H1 (cell line): ENCODE measurements around the gene GPR21. TPM values are rescaled to one million over a fixed set of nuclear protein-coding genes. Genes with fewer than 3 reads are reported as not detected.

Experiments used
- CTCF ChIA-PET: fragments of 300-600 bp; sonication (Branson Sonifier 250); formaldehyde crosslinking; loops from one replicate; lab custom pipeline; 2021; ENCODE audit not compliant: partially characterized antibody; lab: Charles Lee
- POLR2A ChIA-PET: fragments of 300-600 bp; sonication (Branson Sonifier 250); formaldehyde crosslinking; loops from one replicate; lab custom pipeline; 2021; ENCODE audit warnings: inconsistent platforms; ENCODE audit not compliant: partially characterized antibody; lab: Charles Lee
- DNase-seq, 2 experiments: peaks; one replicate each; pipeline versions ENCODE4 v3.0.0 to v3.0.0-alpha.2; 2010 to 2022; ENCODE audit warnings: low spot score in 2 of 2, low read depth in 1 of 2, mixed read lengths in 1 of 2
- FAIRE-seq: peaks from 2 replicates; lab custom pipeline; 2011; peaks lifted over from hg19 to GRCh38; lab: Jason Lieb, UNC
- H2AFZ ChIP-seq: 2 replicates; pipeline ENCODE4 v1.8.1; 2012; ENCODE audit warnings: low read length, inconsistent platforms
- H2AK5ac ChIP-seq: 2 replicates; pipeline ENCODE4 v1.6.1; 2013; ENCODE audit warnings: low read depth, low read length
- H2BK120ac ChIP-seq: replicated peaks from 2 replicates; pipeline ENCODE3; 2013; ENCODE audit warnings: low read depth, low read length, inconsistent platforms
- H2BK12ac ChIP-seq: 2 replicates; pipeline ENCODE4 v1.6.1; 2013; ENCODE audit warnings: low read depth, low read length
- H2BK15ac ChIP-seq: 2 replicates; pipeline ENCODE4 v1.6.1; 2013; ENCODE audit warnings: low read length
- H2BK20ac ChIP-seq: 2 replicates; pipeline ENCODE4 v1.6.1; 2013; ENCODE audit warnings: low read length
- H2BK5ac ChIP-seq: 2 replicates; pipeline ENCODE4 v1.6.1; 2013; ENCODE audit warnings: low read depth, low read length
- H3K14ac ChIP-seq: 2 replicates; pipeline ENCODE4 v1.6.1; 2013; ENCODE audit warnings: inconsistent platforms; ENCODE audit not compliant: insufficient read length
- H3K18ac ChIP-seq: 2 replicates; pipeline ENCODE4 v1.6.1; 2013; ENCODE audit warnings: low read length; ENCODE audit errors: extremely low read depth
- H3K23ac ChIP-seq: 2 replicates; pipeline ENCODE4 v1.6.1; 2013; ENCODE audit warnings: inconsistent platforms; ENCODE audit not compliant: insufficient read length
- H3K23me2 ChIP-seq: 2 replicates; pipeline ENCODE4 v1.6.1; 2013; ENCODE audit warnings: low read depth, low read length
- H3K27ac ChIP-seq: 2 replicates; pipeline ENCODE4 v1.6.1; 2011; ENCODE audit warnings: low read depth, low read length, inconsistent platforms
- H3K27me3 ChIP-seq, 4 experiments: replicated peaks in 1 of 4; 1 replicate in 1 of 4; 2 replicates in 3 of 4; pipeline versions ENCODE4 v1.6.1 to v1.8.1; 2011 to 2013; ENCODE audit warnings: low read length in 3 of 4, mild to moderate bottlenecking in 3 of 4, inconsistent platforms in 2 of 4, mixed read lengths in 2 of 4, moderate library complexity in 1 of 4; ENCODE audit not compliant: control insufficient read depth in 3 of 4, insufficient read depth in 3 of 4; ENCODE audit errors: extremely low read depth in 1 of 4
- H3K36me3 ChIP-seq, 4 experiments: 2 replicates each; pipeline versions ENCODE4 v1.6.1 to v1.8.1; 2011 to 2013; ENCODE audit warnings: mild to moderate bottlenecking in 4 of 4, low read length in 3 of 4, moderate library complexity in 2 of 4, control low read depth in 1 of 4, inconsistent platforms in 1 of 4; ENCODE audit not compliant: insufficient read depth in 4 of 4, control insufficient read depth in 2 of 4
- H3K4ac ChIP-seq: replicated peaks from 2 replicates; pipeline ENCODE3; 2013; ENCODE audit warnings: low read length, low read depth, mixed read lengths, inconsistent platforms; ENCODE audit not compliant: insufficient read length
- H3K4me1 ChIP-seq, 4 experiments: replicated peaks in 1 of 4; 1 replicate in 1 of 4; 2 replicates in 3 of 4; pipeline versions ENCODE4 v1.6.1 to v1.8.1; 2011 to 2013; ENCODE audit warnings: low read length in 3 of 4, inconsistent platforms in 2 of 4, mixed read lengths in 1 of 4; ENCODE audit not compliant: insufficient read depth in 4 of 4, control insufficient read depth in 3 of 4
- H3K4me2 ChIP-seq, 2 experiments: 2 replicates each; pipeline versions ENCODE4 v1.6.1 to v1.8.1; 2011 to 2013; ENCODE audit warnings: low read depth in 2 of 2, low read length in 2 of 2, control low read depth in 1 of 2, inconsistent platforms in 1 of 2, mild to moderate bottlenecking in 1 of 2; ENCODE audit not compliant: insufficient read depth in 1 of 2
- H3K4me3 ChIP-seq, 4 experiments: fragments of 200-600, 300-600 bp in 1 of 4; sonication (generic), shearing (Covaris generic), sonication (Bioruptor Twin) in 1 of 4; 2 replicates each; pipeline versions ENCODE4 v1.5.1 to v1.8.1; 2011 to 2016; ENCODE audit warnings: low read length in 4 of 4, low read depth in 3 of 4, control low read depth in 2 of 4, inconsistent platforms in 2 of 4, mild to moderate bottlenecking in 2 of 4, mixed read lengths in 1 of 4, moderate library complexity in 1 of 4; ENCODE audit not compliant: insufficient read depth in 2 of 4; ENCODE audit errors: extremely low read depth in 1 of 4
- H3K56ac ChIP-seq: replicated peaks from 2 replicates; pipeline ENCODE3; 2013; ENCODE audit warnings: low read depth, mild to moderate bottlenecking, mixed read lengths, low read length, inconsistent platforms; ENCODE audit not compliant: insufficient read length
- H3K79me1 ChIP-seq: 2 replicates; pipeline ENCODE4 v1.6.1; 2013; ENCODE audit warnings: low read depth, low read length, control low read depth
- H3K79me2 ChIP-seq, 2 experiments: 2 replicates each; pipeline versions ENCODE4 v1.6.1 to v1.8.1; 2012 to 2013; ENCODE audit warnings: low read length in 2 of 2, mild to moderate bottlenecking in 2 of 2, inconsistent platforms in 1 of 2; ENCODE audit not compliant: insufficient read depth in 2 of 2, control insufficient read depth in 1 of 2
- H3K9ac ChIP-seq, 4 experiments: replicated peaks in 1 of 4; 1 replicate in 1 of 4; 2 replicates in 3 of 4; pipeline versions ENCODE4 v1.6.1 to v1.8.1; 2011 to 2013; ENCODE audit warnings: low read depth in 3 of 4, low read length in 3 of 4, control low read depth in 2 of 4, mild to moderate bottlenecking in 2 of 4, moderate library complexity in 2 of 4, inconsistent platforms in 1 of 4; ENCODE audit errors: extremely low read depth in 1 of 4
- H3K9me3 ChIP-seq, 2 experiments: 2 replicates each; pipeline versions ENCODE4 v1.6.1 to v1.8.1; 2012 to 2013; ENCODE audit warnings: mild to moderate bottlenecking in 2 of 2, moderate library complexity in 2 of 2, control low read depth in 1 of 2, inconsistent platforms in 1 of 2, low read depth in 1 of 2, low read length in 1 of 2, mixed read lengths in 1 of 2; ENCODE audit not compliant: insufficient read depth in 2 of 2
- H4K20me1 ChIP-seq, 2 experiments: replicated peaks in 1 of 2; 2 replicates each; pipeline versions ENCODE3 to v1.8.1; 2011 to 2013; ENCODE audit warnings: inconsistent platforms in 2 of 2, low read length in 2 of 2, mild to moderate bottlenecking in 1 of 2; ENCODE audit not compliant: insufficient read depth in 2 of 2, control insufficient read depth in 1 of 2
- H4K5ac ChIP-seq: 2 replicates; pipeline ENCODE4 v1.6.1; 2013; ENCODE audit warnings: low read length, low read depth, mixed read lengths, inconsistent platforms; ENCODE audit not compliant: insufficient read length
- H4K8ac ChIP-seq: 2 replicates; pipeline ENCODE4 v1.8.0; 2013; ENCODE audit warnings: mild to moderate bottlenecking, moderate library complexity, low read length, inconsistent platforms; ENCODE audit not compliant: insufficient read depth; ENCODE audit errors: extremely low read depth
- H4K91ac ChIP-seq: replicated peaks from 2 replicates; pipeline ENCODE3; 2013; ENCODE audit warnings: low read length, mixed read lengths, inconsistent platforms; ENCODE audit not compliant: insufficient read length
- EGR1 ChIP-seq: IDR thresholded peaks from 2 replicates; pipeline ENCODE4 v1.6.1; 2011; ENCODE audit warnings: low read depth, low read length, borderline replicate concordance
- FOSL1 ChIP-seq: IDR thresholded peaks from 2 replicates; pipeline ENCODE4 v1.6.1; 2011; ENCODE audit warnings: mild to moderate bottlenecking, low read depth, low read length, moderate library complexity; ENCODE audit not compliant: insufficient read depth
- GTF2F1 ChIP-seq: IDR thresholded peaks from 2 replicates; pipeline ENCODE4 v1.6.1; 2012; ENCODE audit warnings: low read depth, low read length, improper control_type of control experiment, borderline replicate concordance
- HDAC6 ChIP-seq: IDR thresholded peaks from one replicate; pipeline ENCODE4 v1.7.1; 2012; ENCODE audit warnings: low read depth, mild to moderate bottlenecking, inconsistent platforms, low read length, moderate library complexity
- KDM4A ChIP-seq: IDR thresholded peaks from one replicate; pipeline ENCODE4 v1.7.1; 2012; ENCODE audit warnings: low read depth, mild to moderate bottlenecking, moderate library complexity, low read length, inconsistent platforms; ENCODE audit not compliant: severe bottlenecking
- KDM5A ChIP-seq: fragments of 200-600 bp; IDR thresholded peaks from 2 replicates; pipeline ENCODE4 v1.7.1; 2012; ENCODE audit warnings: mild to moderate bottlenecking, low read length, inconsistent platforms, mixed read lengths
- PHF8 ChIP-seq: fragments of 200-600 bp; sonication (generic); conservative IDR thresholded peaks from 2 replicates; pipeline ENCODE4 v1.7.1; 2012; ENCODE audit warnings: low read depth, mild to moderate bottlenecking, inconsistent platforms, low read length, moderate library complexity
- POLR2A ChIP-seq, 2 experiments: IDR thresholded peaks; 1 replicate in 1 of 2; 2 replicates in 1 of 2; pipeline ENCODE4 v1.6.1; 2011; ENCODE audit warnings: low read depth in 2 of 2, low read length in 2 of 2, mild to moderate bottlenecking in 2 of 2; ENCODE audit errors: control extremely low read depth in 1 of 2
- RBBP5 ChIP-seq: IDR thresholded peaks from 2 replicates; pipeline ENCODE4 v1.7.1; 2012; ENCODE audit warnings: low read depth, mild to moderate bottlenecking, inconsistent platforms, low read length, moderate library complexity, borderline replicate concordance
- SAP30 ChIP-seq: fragments of 300-600 bp; sonication (generic); IDR thresholded peaks from 2 replicates; pipeline ENCODE4 v1.7.1; 2012; ENCODE audit warnings: low read length, moderate library complexity, mild to moderate bottlenecking, inconsistent platforms; ENCODE audit not compliant: insufficient read depth, insufficient replicate concordance
- SIN3A ChIP-seq, 2 experiments: IDR thresholded peaks in 1 of 2; conservative IDR thresholded peaks in 1 of 2; 2 replicates each; pipeline ENCODE4 v1.6.1; 2011 to 2012; ENCODE audit warnings: low read length in 2 of 2, improper control_type of control experiment in 1 of 2, low read depth in 1 of 2, mild to moderate bottlenecking in 1 of 2
- SP1 ChIP-seq: IDR thresholded peaks from 2 replicates; pipeline ENCODE4 v1.6.1; 2011; ENCODE audit warnings: low read depth, low read length
- SP4 ChIP-seq: IDR thresholded peaks from 2 replicates; pipeline ENCODE4 v1.6.1; 2012; ENCODE audit warnings: low read length, inconsistent platforms
- WGBS, 2 experiments: shearing (Covaris generic) in 1 of 2; methylation state at CpG; one replicate each; pipeline versions ENCODE4 v1.1.6 to v1.1.7; 2013 to 2015; ENCODE audit warnings: low lambda C conversion rate in 2 of 2, mixed read lengths in 2 of 2, inconsistent platforms in 1 of 2, low coverage in 1 of 2, missing lambda C conversion rate in 1 of 2; ENCODE audit not compliant: insufficient replicate concordance in 2 of 2, insufficient coverage in 1 of 2, insufficient read length in 1 of 2; ENCODE audit errors: extremely low coverage in 1 of 2, missing lambda C conversion rate in 1 of 2; 5-methylcytosine and 5-hydroxymethylcytosine counted together
- polyA plus RNA-seq, 7 experiments: library from polyadenylated mRNA; depleted of rRNA in 3 of 7; stranded (reverse) in 5 of 7; unstranded in 2 of 7; fragments of >200 nt in 5 of 7; fragments of 200-250 nt in 2 of 7; gene quantifications; 1 replicate in 5 of 7; 2 replicates in 1 of 7; 4 replicates in 1 of 7; pipeline versions ENCODE4 v1.2.1 to v1.2.3, GENCODE V29; 2011 to 2013; ENCODE audit warnings: missing spikeins in 2 of 7, mixed read lengths in 2 of 7
- total RNA-seq: library from RNA; stranded (reverse); fragmentation: NEBNext Ultra II Directional; extraction: Animal tissue kit (Norgen Biotek cat#: 25700); gene quantifications from 2 replicates; pipeline ENCODE4 v1.2.1, GENCODE V29; 2021

Gene GPR21
- total and polyA plus RNA-seq, 2 of the 8 experiments (the other 6 are each of a cell fraction or from before 2014, with no cell fraction given), result 0.58 to 0.71 TPM

DNA sequence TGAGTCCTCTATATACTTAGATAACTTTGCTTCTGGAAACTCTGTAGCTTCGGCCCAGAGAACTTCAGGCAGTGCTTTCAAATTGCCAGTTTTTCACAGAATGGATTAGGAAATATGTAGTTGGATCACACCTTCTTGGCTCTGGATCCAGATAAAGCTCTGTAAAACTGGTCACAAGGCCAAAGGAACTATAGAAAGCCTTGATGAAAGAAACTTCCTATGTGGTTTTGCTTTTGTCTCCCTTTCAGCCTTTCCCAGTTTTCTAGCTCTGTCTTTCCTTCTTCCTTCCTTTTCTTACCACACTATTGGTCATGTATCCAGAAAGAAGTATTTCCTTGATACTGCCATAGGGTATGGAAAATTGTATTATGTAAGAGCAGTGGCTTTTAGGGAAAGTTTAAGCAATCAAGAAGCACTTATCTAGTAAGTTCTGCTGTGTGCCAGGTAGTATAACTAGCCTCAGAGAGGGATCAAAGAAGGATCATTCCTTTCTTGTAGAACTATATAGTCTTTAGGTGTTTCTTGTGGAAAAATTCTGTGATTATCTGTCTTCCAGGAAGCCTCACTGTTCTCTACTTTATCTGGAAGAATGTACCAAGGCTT lies 6.3 kb downstream of the GPR21 start:
- H3K79me2 ChIP-seq, result no peaks in the 10 kb centered on the region
- ChIA-PET CTCF (no interaction called here), POLR2A (no interaction called here)
- H2BK120ac ChIP-seq, result no peak overlapping the region
- 100% methylated on average over 1 of the region's 1 CpG; no CpG with 5 or more reads in 1 of the 2 experiments for WGBS, 2 experiments
- no peak overlapping the region for H3K27ac ChIP-seq
- H3K79me1 ChIP-seq, result no peaks in the 10 kb centered on the region
- H3K4ac ChIP-seq, result no peak overlapping the region
- DNase-seq, result no peak
- no peak overlapping the region for H3K14ac ChIP-seq
- TF ChIP-seq SP1, result no peak
- no peak for TF ChIP-seq KDM5A
- no peak for TF ChIP-seq SIN3A (conservative IDR thresholded peaks at IDR 0.05 in 1 of 2, IDR thresholded peaks at IDR 0.05 in 1 of 2; ENCODE audit: low read depth in 1 of 2, low read length in 2 of 2)
- no peak for TF ChIP-seq SP4
- TF ChIP-seq FOSL1, result no peak
- TF ChIP-seq EGR1, result no peak
- TF ChIP-seq HDAC6, result no peak
- no peak for TF ChIP-seq POLR2A (IDR thresholded peaks at IDR 0.05; ENCODE audit: control extremely low read depth in 1 of 2, low read depth in 2 of 2, low read length in 2 of 2)
- TF ChIP-seq SAP30, result no peak
- no peak for TF ChIP-seq KDM4A
- no peak for TF ChIP-seq RBBP5
- TF ChIP-seq PHF8, result no peak
- TF ChIP-seq GTF2F1, result no peak
- H3K9ac ChIP-seq, result no peak overlapping the region
- H3K9me3 ChIP-seq, result no peaks in the 10 kb centered on the region
- no peak overlapping the region for H2BK15ac ChIP-seq
- H3K56ac ChIP-seq, result no peak overlapping the region
- H3K36me3 ChIP-seq, result peaks cover 0 to 4% (median 3%) of the 10 kb centered on the region in 4 experiments; a peak in 4 of 8 replicates
- no peak overlapping the region for H4K8ac ChIP-seq
- no peak for FAIRE-seq
- H3K23ac ChIP-seq, result no peak overlapping the region
- H2BK20ac ChIP-seq, result no peak overlapping the region
- H3K4me3 ChIP-seq, result no peak overlapping the region
- H2AFZ ChIP-seq, result no peak overlapping the region
- H3K27me3 ChIP-seq, result no peaks in the 10 kb centered on the region
- H4K20me1 ChIP-seq, result no peaks in the 10 kb centered on the region
- no peak overlapping the region for H3K18ac ChIP-seq
- H2BK12ac ChIP-seq, result no peak overlapping the region
- no peak overlapping the region for H2AK5ac ChIP-seq
- no peak overlapping the region for H3K4me2 ChIP-seq
- no peak overlapping the region for H4K5ac ChIP-seq
- H4K91ac ChIP-seq, result no peak overlapping the region
- no peaks in the 10 kb centered on the region for H3K23me2 ChIP-seq
- H2BK5ac ChIP-seq, result no peak overlapping the region
- H3K4me1 ChIP-seq, result no peaks in the 10 kb centered on the region
